A549 (cell line): ENCODE measurements around the gene OCA2. TPM values are rescaled to one million over a fixed set of nuclear protein-coding genes. Genes with fewer than 3 reads are reported as not detected.

Experiments used
- ATAC-seq, 2 experiments: fragments of 200-7000 bp in 1 of 2; fragments of >200 bp in 1 of 2; cut with Nextera tagmentation in 1 of 2; cut with Tn5 transposase in 1 of 2; 3 replicates each; pipeline versions ENCODE4 v1.8.0 to v1.9.1; 2018 to 2020; ENCODE audit warnings: mild to moderate bottlenecking in 1 of 2, moderate library complexity in 1 of 2
- CTCF ChIA-PET: fragments of 300-600 bp; sonication (Branson Sonifier 250); formaldehyde crosslinking; extraction: SDS; loops from one replicate; lab custom pipeline; 2021; ENCODE audit warnings: antibody characterized with exemption, inconsistent platforms; lab: Yijun Ruan, JAX
- POLR2A ChIA-PET: fragments of 350-600 bp; formaldehyde crosslinking; extraction: SDS; loops from one replicate; lab custom pipeline; 2021; ENCODE audit warnings: antibody characterized with exemption, inconsistent platforms; lab: Yijun Ruan, JAX
- DNase-seq, 2 experiments: peaks; one replicate each; pipeline versions ENCODE4 v3.0.0 to v3.0.0-alpha.2; 2011 to 2016; ENCODE audit warnings: low read depth in 1 of 2, low spot score in 1 of 2
- FAIRE-seq: peaks from 2 replicates; lab custom pipeline; 2011; peaks lifted over from hg19 to GRCh38; lab: Jason Lieb, UNC
- H3K27ac ChIP-seq, 2 experiments: fragments of >200 bp; sonication (Bioruptor Twin); formaldehyde crosslinking; 3 replicates each; pipeline ENCODE4 v1.5.1; 2016 to 2017
- H3K4me1 ChIP-seq: fragments of >200 bp; sonication (Bioruptor Twin); formaldehyde crosslinking; 3 replicates; pipeline ENCODE4 v1.6.1; 2016
- H3K4me2 ChIP-seq: fragments of >200 bp; sonication (Bioruptor Twin); formaldehyde crosslinking; 3 replicates; pipeline ENCODE4 v1.6.1; 2016
- H3K4me3 ChIP-seq: fragments of >200 bp; sonication (Bioruptor Twin); formaldehyde crosslinking; 3 replicates; pipeline ENCODE4 v1.5.1; 2016
- H3K9me3 ChIP-seq: fragments of >200 bp; sonication (Bioruptor Twin); formaldehyde crosslinking; 3 replicates; pipeline ENCODE4 v1.6.1; 2016
- BHLHE40 ChIP-seq: IDR thresholded peaks from 2 replicates; pipeline ENCODE4 v1.6.1; 2012; ENCODE audit warnings: low read depth, low read length, inconsistent platforms
- CEBPB ChIP-seq, 2 experiments: fragments of >200 bp in 1 of 2; sonication (Bioruptor Twin) in 1 of 2; formaldehyde crosslinking in 1 of 2; IDR thresholded peaks; 2 replicates each; pipeline ENCODE4 v1.6.1; 2012 to 2016
- EHMT2 ChIP-seq: fragments of 200-600 bp; sonication (generic); IDR thresholded peaks from 2 replicates; pipeline ENCODE4 v1.6.1; 2016; ENCODE audit warnings: antibody characterized with exemption, low read depth, mild to moderate bottlenecking, moderate library complexity
- ESRRA ChIP-seq: fragments of 150-350 bp; IDR thresholded peaks from 2 replicates; pipeline ENCODE4 v1.6.1; 2014; ENCODE audit warnings: mild to moderate bottlenecking, low read length, borderline replicate concordance
- GATA3 ChIP-seq: IDR thresholded peaks from 2 replicates; pipeline ENCODE4 v1.6.1; 2012; ENCODE audit warnings: borderline replicate concordance
- HDAC2 ChIP-seq: fragments of 200-600 bp; sonication (generic); IDR thresholded peaks from 2 replicates; pipeline ENCODE4 v1.6.1; 2016
- HOXB13 ChIP-seq: fragments of 250-450 bp; sonication (Bioruptor Pico); IDR thresholded peaks from 2 replicates; pipeline ENCODE4 v1.5.0; 2020; ENCODE audit warnings: low read depth, mild to moderate bottlenecking, moderate library complexity
- MAFK ChIP-seq: fragments of 450-650 bp; IDR thresholded peaks from 2 replicates; pipeline ENCODE4 v1.6.1; 2014; ENCODE audit not compliant: partially characterized antibody
- MAZ ChIP-seq: fragments of 150-350 bp; IDR thresholded peaks from 2 replicates; pipeline ENCODE4 v1.6.1; 2014; ENCODE audit warnings: antibody characterized with exemption, low read depth, low read length, borderline replicate concordance
- NFE2L2 ChIP-seq: fragments of 150-350 bp; conservative IDR thresholded peaks from 2 replicates; pipeline ENCODE4 v1.6.1; 2014; ENCODE audit warnings: low read length
- PHF8 ChIP-seq: fragments of 200-600 bp; sonication (generic); IDR thresholded peaks from 2 replicates; pipeline ENCODE4 v1.6.1; 2016; ENCODE audit warnings: low read depth, mild to moderate bottlenecking, antibody characterized with exemption, moderate library complexity, borderline replicate concordance
- RARB ChIP-seq: fragments of 250-450 bp; sonication (Bioruptor Pico); IDR thresholded peaks from 2 replicates; pipeline ENCODE4 v1.8.0; 2021; ENCODE audit warnings: mild to moderate bottlenecking, moderate library complexity
- RCOR1 ChIP-seq: fragments of 150-350 bp; IDR thresholded peaks from 2 replicates; pipeline ENCODE4 v1.6.1; 2014; ENCODE audit warnings: antibody characterized with exemption, low read length, low read depth
- RFX5 ChIP-seq: fragments of 450-650 bp; IDR thresholded peaks from 2 replicates; pipeline ENCODE4 v1.7.1; 2014; ENCODE audit warnings: antibody characterized with exemption, mild to moderate bottlenecking, moderate library complexity
- RNF2 ChIP-seq: fragments of 200-600 bp; sonication (generic); IDR thresholded peaks from 2 replicates; pipeline ENCODE4 v1.6.1; 2016; ENCODE audit warnings: low read depth, mild to moderate bottlenecking, antibody characterized with exemption, moderate library complexity, borderline replicate concordance
- SREBF2 ChIP-seq: fragments of 450-650 bp; IDR thresholded peaks from 2 replicates; pipeline ENCODE4 v1.6.1; 2014; ENCODE audit warnings: mild to moderate bottlenecking, moderate library complexity
- TP53 ChIP-seq: fragments of 250-450 bp; sonication (Bioruptor Pico); IDR thresholded peaks from 2 replicates; pipeline ENCODE4 v1.5.0; 2021; ENCODE audit warnings: mild to moderate bottlenecking, moderate library complexity
- ZNF302 ChIP-seq: fragments of 250-450 bp; sonication (Bioruptor Pico); IDR thresholded peaks from 2 replicates; pipeline ENCODE4 v1.9.0; 2021; ENCODE audit warnings: inconsistent platforms, mild to moderate bottlenecking, moderate library complexity
- ZSCAN20 ChIP-seq: fragments of 250-450 bp; sonication (Bioruptor Pico); IDR thresholded peaks from 2 replicates; pipeline ENCODE4 v1.8.0; 2022; ENCODE audit warnings: mild to moderate bottlenecking, moderate library complexity
- WGBS: methylation state at CpG from one replicate; pipeline ENCODE4 v1.1.6; 2017; ENCODE audit errors: missing lambda C conversion rate; 5-methylcytosine and 5-hydroxymethylcytosine counted together
- polyA plus RNA-seq, 4 experiments: library from polyadenylated mRNA; depleted of rRNA in 3 of 4; stranded (reverse); fragments of >200 nt; fragmentation: RNase III in 1 of 4; extraction: RNeasy Plus Mini Kit Qiagen cat#74134 plus additional on column Dnase treatment in 1 of 4; gene quantifications; 2 replicates in 3 of 4; 3 replicates in 1 of 4; pipeline ENCODE4 v1.2.3, GENCODE V29; 2011 to 2017
- TF ChIP-seq, protein P1 (sequence below): fragments of 250-450 bp; sonication (Bioruptor Pico); IDR thresholded peaks from 2 replicates; pipeline ENCODE4 v1.5.0; 2020; ENCODE audit warnings: low read depth, mild to moderate bottlenecking, moderate library complexity
- TF ChIP-seq, protein P2 (sequence below): fragments of 150-350 bp; IDR thresholded peaks from 2 replicates; pipeline ENCODE4 v1.6.1; 2014; ENCODE audit warnings: low read depth, mild to moderate bottlenecking, low read length
- TF ChIP-seq, protein P3 (sequence below): fragments of 250-450 bp; sonication (Bioruptor Pico); IDR thresholded peaks from 2 replicates; pipeline ENCODE4 v1.5.0; 2021; ENCODE audit warnings: mild to moderate bottlenecking, moderate library complexity, borderline replicate concordance
- TF ChIP-seq, protein P4 (sequence below): IDR thresholded peaks from 2 replicates; pipeline ENCODE4 v1.6.1; 2012
- TF ChIP-seq, protein P5 (sequence below): fragments of >200 bp; sonication (Bioruptor Twin); formaldehyde crosslinking; IDR thresholded peaks from 3 replicates; pipeline ENCODE4 v1.5.1; 2016
- TF ChIP-seq, protein P6 (sequence below): fragments of >200 bp; sonication (Bioruptor Twin); formaldehyde crosslinking; IDR thresholded peaks from 2 replicates; pipeline ENCODE4 v1.6.1; 2016

Gene OCA2
- polyA plus RNA-seq, 2 of the 4 experiments (the other 2 are of a cell fraction) = 0.17 to 0.25 TPM

DNA sequence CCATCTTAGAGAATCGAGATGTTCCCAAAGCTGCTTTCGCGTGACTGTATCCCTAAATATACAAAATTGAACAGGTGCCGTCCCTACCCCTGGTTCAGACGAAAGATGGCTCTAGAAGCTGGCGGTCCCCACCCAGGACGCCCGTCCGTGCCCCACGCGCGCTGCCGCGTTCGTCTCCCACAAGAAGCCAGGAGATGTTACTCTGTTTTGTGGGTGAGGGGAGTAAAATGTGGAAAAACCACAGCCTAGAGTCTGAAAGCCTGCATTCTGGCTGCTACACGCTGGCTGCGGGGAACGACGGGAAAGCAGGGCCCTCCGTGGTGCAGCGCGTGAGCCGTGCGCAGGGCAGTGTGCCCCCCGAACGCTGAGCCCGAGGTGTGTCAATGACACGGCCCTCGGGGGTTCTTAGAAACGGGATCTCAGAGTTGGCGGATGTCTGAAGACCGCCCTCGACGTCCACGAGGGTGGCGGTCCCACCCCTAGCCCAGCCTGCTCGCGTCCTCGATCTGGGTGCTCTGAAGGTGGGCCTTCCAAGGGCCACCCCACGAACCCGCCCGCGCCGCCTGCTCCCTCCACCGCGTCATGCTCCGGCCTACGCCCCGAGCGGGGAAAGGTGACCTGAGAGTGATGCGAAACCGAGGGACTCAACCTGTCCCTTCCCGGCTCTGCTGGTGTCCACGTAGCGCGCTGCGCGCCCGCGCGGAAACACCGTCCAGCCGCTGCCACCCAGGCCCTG lies 95.6 kb downstream of the OCA2 start:
- DNase-seq (no peak), FAIRE-seq (no peak)
- Histone ChIP-seq H3K4me1 (peaks cover 5% of the 10 kb centered on the region; the same call in 1 of the 3 replicates), H3K4me2 (no peak overlapping the region)
- WGBS = 81% methylated on average over 63 of the region's 63 CpGs
- TF ChIP-seq NFE2L2 (no peak), RNF2 (no peak), MAZ (no peak), GATA3 (no peak), ESRRA (no peak), TP53 (CRISPR knock-in tag) (no peak), ZNF302 (no peak), ZSCAN20 (CRISPR knock-in tag) (no peak), BHLHE40 (no peak), EHMT2 (no peak), HOXB13 (CRISPR knock-in tag) (no peak), RARB (CRISPR knock-in tag) (no peak), CEBPB (IDR thresholded peaks at IDR 0.05) (no peak), RCOR1 (no peak), MAFK (no peak)
- TF ChIP-seq, protein P1, sequence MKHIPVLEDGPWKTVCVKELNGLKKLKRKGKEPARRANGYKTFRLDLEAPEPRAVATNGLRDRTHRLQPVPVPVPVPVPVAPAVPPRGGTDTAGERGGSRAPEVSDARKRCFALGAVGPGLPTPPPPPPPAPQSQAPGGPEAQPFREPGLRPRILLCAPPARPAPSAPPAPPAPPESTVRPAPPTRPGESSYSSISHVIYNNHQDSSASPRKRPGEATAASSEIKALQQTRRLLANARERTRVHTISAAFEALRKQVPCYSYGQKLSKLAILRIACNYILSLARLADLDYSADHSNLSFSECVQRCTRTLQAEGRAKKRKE (CRISPR knock-in tag) = no peak
- TF ChIP-seq, protein P2, sequence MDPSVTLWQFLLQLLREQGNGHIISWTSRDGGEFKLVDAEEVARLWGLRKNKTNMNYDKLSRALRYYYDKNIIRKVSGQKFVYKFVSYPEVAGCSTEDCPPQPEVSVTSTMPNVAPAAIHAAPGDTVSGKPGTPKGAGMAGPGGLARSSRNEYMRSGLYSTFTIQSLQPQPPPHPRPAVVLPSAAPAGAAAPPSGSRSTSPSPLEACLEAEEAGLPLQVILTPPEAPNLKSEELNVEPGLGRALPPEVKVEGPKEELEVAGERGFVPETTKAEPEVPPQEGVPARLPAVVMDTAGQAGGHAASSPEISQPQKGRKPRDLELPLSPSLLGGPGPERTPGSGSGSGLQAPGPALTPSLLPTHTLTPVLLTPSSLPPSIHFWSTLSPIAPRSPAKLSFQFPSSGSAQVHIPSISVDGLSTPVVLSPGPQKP = no peak
- TF ChIP-seq, protein P3, sequence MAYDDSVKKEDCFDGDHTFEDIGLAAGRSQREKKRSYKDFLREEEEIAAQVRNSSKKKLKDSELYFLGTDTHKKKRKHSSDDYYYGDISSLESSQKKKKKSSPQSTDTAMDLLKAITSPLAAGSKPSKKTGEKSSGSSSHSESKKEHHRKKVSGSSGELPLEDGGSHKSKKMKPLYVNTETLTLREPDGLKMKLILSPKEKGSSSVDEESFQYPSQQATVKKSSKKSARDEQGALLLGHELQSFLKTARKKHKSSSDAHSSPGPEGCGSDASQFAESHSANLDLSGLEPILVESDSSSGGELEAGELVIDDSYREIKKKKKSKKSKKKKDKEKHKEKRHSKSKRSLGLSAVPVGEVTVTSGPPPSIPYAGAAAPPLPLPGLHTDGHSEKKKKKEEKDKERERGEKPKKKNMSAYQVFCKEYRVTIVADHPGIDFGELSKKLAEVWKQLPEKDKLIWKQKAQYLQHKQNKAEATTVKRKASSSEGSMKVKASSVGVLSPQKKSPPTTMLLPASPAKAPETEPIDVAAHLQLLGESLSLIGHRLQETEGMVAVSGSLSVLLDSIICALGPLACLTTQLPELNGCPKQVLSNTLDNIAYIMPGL (CRISPR knock-in tag) = no peak
- TF ChIP-seq, protein P4, sequence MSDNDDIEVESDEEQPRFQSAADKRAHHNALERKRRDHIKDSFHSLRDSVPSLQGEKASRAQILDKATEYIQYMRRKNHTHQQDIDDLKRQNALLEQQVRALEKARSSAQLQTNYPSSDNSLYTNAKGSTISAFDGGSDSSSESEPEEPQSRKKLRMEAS = no peak
- TF ChIP-seq, all 56 proteins: peak for 0
- Histone ChIP-seq H3K27ac (no peak overlapping the region), H3K4me3 (no peak overlapping the region), H3K9me3 (0 out of 3 replicates have a peak, but pooled peaks cover 1% of the 10 kb centered on the region)
- ATAC-seq = no peak
- ChIA-PET CTCF (no interaction called here), POLR2A (no interaction called here)

DNA sequence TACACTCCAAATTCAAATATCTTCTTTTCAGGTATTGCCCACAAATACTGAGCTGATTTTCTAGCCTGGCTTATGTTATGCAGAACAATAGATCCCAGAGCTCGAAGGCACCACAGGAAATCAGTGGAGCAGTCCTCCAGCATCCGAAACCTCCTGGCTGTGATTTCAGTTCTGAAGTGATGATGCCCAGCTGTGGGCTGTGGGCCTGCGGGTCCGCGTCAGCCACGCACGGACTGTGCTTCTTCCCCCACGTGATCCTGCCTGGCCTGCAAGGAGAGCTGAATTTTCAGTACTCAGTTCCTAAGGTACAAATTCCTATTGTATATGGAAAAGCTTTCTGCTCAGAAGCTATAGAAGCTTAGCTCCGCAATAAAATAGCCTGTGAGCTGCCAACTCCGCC lies 96.2 kb downstream of the OCA2 start:
- no peak for TF ChIP-seq PHF8
- no peak for TF ChIP-seq HDAC2
- TF ChIP-seq, protein P5, sequence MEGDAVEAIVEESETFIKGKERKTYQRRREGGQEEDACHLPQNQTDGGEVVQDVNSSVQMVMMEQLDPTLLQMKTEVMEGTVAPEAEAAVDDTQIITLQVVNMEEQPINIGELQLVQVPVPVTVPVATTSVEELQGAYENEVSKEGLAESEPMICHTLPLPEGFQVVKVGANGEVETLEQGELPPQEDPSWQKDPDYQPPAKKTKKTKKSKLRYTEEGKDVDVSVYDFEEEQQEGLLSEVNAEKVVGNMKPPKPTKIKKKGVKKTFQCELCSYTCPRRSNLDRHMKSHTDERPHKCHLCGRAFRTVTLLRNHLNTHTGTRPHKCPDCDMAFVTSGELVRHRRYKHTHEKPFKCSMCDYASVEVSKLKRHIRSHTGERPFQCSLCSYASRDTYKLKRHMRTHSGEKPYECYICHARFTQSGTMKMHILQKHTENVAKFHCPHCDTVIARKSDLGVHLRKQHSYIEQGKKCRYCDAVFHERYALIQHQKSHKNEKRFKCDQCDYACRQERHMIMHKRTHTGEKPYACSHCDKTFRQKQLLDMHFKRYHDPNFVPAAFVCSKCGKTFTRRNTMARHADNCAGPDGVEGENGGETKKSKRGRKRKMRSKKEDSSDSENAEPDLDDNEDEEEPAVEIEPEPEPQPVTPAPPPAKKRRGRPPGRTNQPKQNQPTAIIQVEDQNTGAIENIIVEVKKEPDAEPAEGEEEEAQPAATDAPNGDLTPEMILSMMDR = no peak
- TF ChIP-seq, protein P6, sequence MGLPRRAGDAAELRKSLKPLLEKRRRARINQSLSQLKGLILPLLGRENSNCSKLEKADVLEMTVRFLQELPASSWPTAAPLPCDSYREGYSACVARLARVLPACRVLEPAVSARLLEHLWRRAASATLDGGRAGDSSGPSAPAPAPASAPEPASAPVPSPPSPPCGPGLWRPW = no peak
- no peak for TF ChIP-seq SREBF2
- TF ChIP-seq RFX5 = no peak
- TF ChIP-seq, protein P4 = no peak
- FAIRE-seq (no peak), ATAC-seq (no peak; a peak in 2 of 6 replicates), DNase-seq (no peak)
- ChIA-PET CTCF (interaction anchor here (1.6 kb wide), 1 partner anchor 10 kb away, joined by 5 read pairs; no protein-coding TSS in a partner anchor), POLR2A (no interaction called here)
- no peak overlapping the region for H3K4me2 ChIP-seq
- H3K9me3 ChIP-seq = no peaks in the 10 kb centered on the region
- H3K4me1 ChIP-seq = peaks cover 5% of the 10 kb centered on the region; the same call in 1 of the 3 replicates
- WGBS = 72% methylated on average over 10 of the region's 10 CpGs
- H3K27ac ChIP-seq = no peak overlapping the region
- no peak overlapping the region for H3K4me3 ChIP-seq
